H1 (cell line): Measurements from ENCODE around the gene RALY. TPM values are rescaled to one million over a fixed set of nuclear protein-coding genes. Genes with fewer than 3 reads are reported as not detected.

ENCODE experiments used
- polyA plus RNA-seq, 7 experiments: library from polyadenylated mRNA; depleted of rRNA in 3 of 7; stranded (reverse) in 5 of 7; unstranded in 2 of 7; fragments of >200 nt in 5 of 7; fragments of 200-250 nt in 2 of 7; gene quantifications; 1 replicate in 5 of 7; 2 replicates in 1 of 7; 4 replicates in 1 of 7; pipeline versions ENCODE4 v1.2.1 to v1.2.3, GENCODE V29; 2011 to 2013; ENCODE audit warnings: missing spikeins in 2 of 7, mixed read lengths in 2 of 7
- total RNA-seq: library from RNA; stranded (reverse); fragmentation: NEBNext Ultra II Directional; extraction: Animal tissue kit (Norgen Biotek cat#: 25700); gene quantifications from 2 replicates; pipeline ENCODE4 v1.2.1, GENCODE V29; 2021
- TF ChIP-seq, protein P1 (sequence below): IDR thresholded peaks from 2 replicates; pipeline ENCODE4 v1.6.1; 2012; ENCODE audit warnings: inconsistent platforms

RALY gene
- total and polyA plus RNA-seq, 2 of the 8 experiments (the other 6 are each of a cell fraction or from before 2014, with no cell fraction given), result 133 to 148 TPM

DNA sequence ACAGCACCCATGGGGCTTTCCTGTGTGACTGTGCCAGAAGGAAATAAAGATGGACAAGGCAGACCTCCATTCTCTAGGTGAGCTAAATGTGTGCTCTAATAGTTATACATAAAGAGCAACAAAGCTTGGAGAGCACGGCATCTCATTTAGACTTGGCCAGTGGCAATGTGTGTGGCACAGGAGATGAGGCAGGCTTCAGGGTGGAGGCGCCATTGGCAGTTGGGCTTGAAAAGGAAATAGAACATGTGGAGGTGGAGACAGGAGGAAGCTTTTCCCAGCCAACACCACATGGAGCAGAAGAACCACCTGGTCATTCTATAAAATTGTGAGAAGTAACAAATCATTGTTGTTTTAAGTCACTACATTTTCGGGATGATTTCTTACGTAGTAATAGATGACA lies 3.6 kb upstream of the RALY start (continued):
- TF ChIP-seq, protein P1, sequence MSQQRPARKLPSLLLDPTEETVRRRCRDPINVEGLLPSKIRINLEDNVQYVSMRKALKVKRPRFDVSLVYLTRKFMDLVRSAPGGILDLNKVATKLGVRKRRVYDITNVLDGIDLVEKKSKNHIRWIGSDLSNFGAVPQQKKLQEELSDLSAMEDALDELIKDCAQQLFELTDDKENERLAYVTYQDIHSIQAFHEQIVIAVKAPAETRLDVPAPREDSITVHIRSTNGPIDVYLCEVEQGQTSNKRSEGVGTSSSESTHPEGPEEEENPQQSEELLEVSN, result no peak
